Neutrophil (primary cell): ENCODE data around the gene PLA1A.

Experiments used
- H3K27ac ChIP-seq: fragments of 200-600 bp; sonication (generic); 2 replicates; pipeline ENCODE4 v1.5.1; 2016; ENCODE audit warnings: mild to moderate bottlenecking, moderate library complexity
- H3K27me3 ChIP-seq: fragments of 200-600 bp; sonication (generic); 2 replicates; pipeline ENCODE4 v1.6.0; 2016; ENCODE audit warnings: mild to moderate bottlenecking
- H3K36me3 ChIP-seq: fragments of 200-600 bp; sonication (generic); 2 replicates; pipeline ENCODE4 v1.5.1; 2017
- H3K4me1 ChIP-seq, 2 experiments: fragments of 200-600 bp in 1 of 2; sonication (generic) in 1 of 2; 1 replicate in 1 of 2; 2 replicates in 1 of 2; pipeline versions ENCODE4 v1.5.1 to v1.6.1; 2013 to 2016; ENCODE audit warnings: low read depth in 1 of 2, low read length in 1 of 2, mild to moderate bottlenecking in 1 of 2, moderate library complexity in 1 of 2; ENCODE audit not compliant: control insufficient read depth in 1 of 2, insufficient read depth in 1 of 2
- H3K4me3 ChIP-seq, 2 experiments: fragments of 200-600 bp in 1 of 2; sonication (generic) in 1 of 2; 1 replicate in 1 of 2; 2 replicates in 1 of 2; pipeline ENCODE4 v1.5.1; 2013 to 2016; ENCODE audit warnings: low read depth in 1 of 2, low read length in 1 of 2, mild to moderate bottlenecking in 1 of 2, moderate library complexity in 1 of 2
- H3K9me3 ChIP-seq: fragments of 200-600 bp; sonication (generic); 2 replicates; pipeline ENCODE4 v1.5.1; 2016
- CTCF ChIP-seq: fragments of 200-600 bp; sonication (generic); IDR thresholded peaks from 2 replicates; pipeline ENCODE4 v1.5.1; 2016; ENCODE audit warnings: antibody characterized with exemption

PLA1A gene

GRCh38 chr3:119570229-119570628 is 27.5 kb upstream of the PLA1A start:
- Histone ChIP-seq H3K36me3 (no peaks in the 10 kb centered on the region), H3K4me1 (no peaks in the 10 kb centered on the region), H3K4me3 (no peak overlapping the region), H3K27me3 (no peaks in the 10 kb centered on the region), H3K9me3 (no peaks in the 10 kb centered on the region), H3K27ac (no peak overlapping the region)
- TF ChIP-seq CTCF, result no peak

- Histone ChIP-seq H3K27me3 (no peaks in the 10 kb centered on the region), H3K4me1 (no peaks in the 10 kb centered on the region), H3K4me3 (no peak overlapping the region), H3K27ac (no peak overlapping the region), H3K9me3 (no peaks in the 10 kb centered on the region), H3K36me3 (no peaks in the 10 kb centered on the region)
- no peak for TF ChIP-seq CTCF
Measured at GRCh38 chr3:119571230-119571629, 26.5 kb upstream of the PLA1A start.

GRCh38 chr3:119571688-119572087 is 26.0 kb upstream of the PLA1A start:
- Histone ChIP-seq H3K4me3 (no peak overlapping the region), H3K27ac (no peak overlapping the region), H3K27me3 (no peaks in the 10 kb centered on the region), H3K36me3 (no peaks in the 10 kb centered on the region), H3K9me3 (no peaks in the 10 kb centered on the region), H3K4me1 (no peaks in the 10 kb centered on the region)
- no peak for TF ChIP-seq CTCF

GRCh38 chr3:119575507-119575906 is 22.2 kb upstream of the PLA1A start:
- Histone ChIP-seq H3K4me1 (peaks cover 10 to 14% of the 10 kb centered on the region in 2 experiments), H3K9me3 (no peaks in the 10 kb centered on the region), H3K36me3 (no peaks in the 10 kb centered on the region), H3K4me3 (no peak overlapping the region), H3K27ac (no peak overlapping the region), H3K27me3 (peaks cover 5% of the 10 kb centered on the region)
- TF ChIP-seq CTCF, result no peak

GRCh38 chr3:119579366-119580066 is 18.2 kb upstream of the PLA1A start, which contains the start of gene ADPRH:
ADPRH (plus strand) TSS chr3:119579492; CDS start chr3:119582170, 2,678 bp downstream.
- Histone ChIP-seq H3K36me3 (no peaks in the 10 kb centered on the region), H3K27me3 (peaks cover 5% of the 10 kb centered on the region), H3K4me3 (peak within 1 kb of the TSS; percentile 59 to 73), H3K9me3 (no peaks in the 10 kb centered on the region), H3K4me1 (peaks cover 10 to 14% of the 10 kb centered on the region in 2 experiments), H3K27ac (peak within 1 kb of the TSS; percentile 16)
- no peak for TF ChIP-seq CTCF
